Esophagus muscularis mucosa (tissue), 3 donors: ENCODE data around the gene DSG3.

Experiments
- POLR2A ChIP-seq: fragments of 450-650 bp; IDR thresholded peaks from one replicate; pipeline ENCODE4 v1.6.1; 2017; ENCODE audit warnings: antibody characterized with exemption, moderate library complexity, mild to moderate bottlenecking, low read depth
- POLR2AphosphoS5 ChIP-seq, 2 donors: sonication (generic); formaldehyde crosslinking; IDR thresholded peaks; one replicate each; pipeline ENCODE4 v1.6.1; 2017; ENCODE audit warnings: antibody characterized with exemption in 2 of 2
- TF ChIP-seq, protein P1 (sequence below), 3 experiments: fragments of 200-600 bp in 2 of 3; fragments of 450-650 bp in 1 of 3; sonication (generic) in 2 of 3; IDR thresholded peaks; one replicate each; pipeline ENCODE4 v1.5.1; 2017 to 2019; ENCODE audit warnings: antibody characterized with exemption in 3 of 3, mild to moderate bottlenecking in 2 of 3, moderate library complexity in 1 of 3

- TF ChIP-seq POLR2AphosphoS5 (IDR thresholded peaks at IDR 0.05) (no peak), POLR2A (no peak)
- TF ChIP-seq, protein P1, sequence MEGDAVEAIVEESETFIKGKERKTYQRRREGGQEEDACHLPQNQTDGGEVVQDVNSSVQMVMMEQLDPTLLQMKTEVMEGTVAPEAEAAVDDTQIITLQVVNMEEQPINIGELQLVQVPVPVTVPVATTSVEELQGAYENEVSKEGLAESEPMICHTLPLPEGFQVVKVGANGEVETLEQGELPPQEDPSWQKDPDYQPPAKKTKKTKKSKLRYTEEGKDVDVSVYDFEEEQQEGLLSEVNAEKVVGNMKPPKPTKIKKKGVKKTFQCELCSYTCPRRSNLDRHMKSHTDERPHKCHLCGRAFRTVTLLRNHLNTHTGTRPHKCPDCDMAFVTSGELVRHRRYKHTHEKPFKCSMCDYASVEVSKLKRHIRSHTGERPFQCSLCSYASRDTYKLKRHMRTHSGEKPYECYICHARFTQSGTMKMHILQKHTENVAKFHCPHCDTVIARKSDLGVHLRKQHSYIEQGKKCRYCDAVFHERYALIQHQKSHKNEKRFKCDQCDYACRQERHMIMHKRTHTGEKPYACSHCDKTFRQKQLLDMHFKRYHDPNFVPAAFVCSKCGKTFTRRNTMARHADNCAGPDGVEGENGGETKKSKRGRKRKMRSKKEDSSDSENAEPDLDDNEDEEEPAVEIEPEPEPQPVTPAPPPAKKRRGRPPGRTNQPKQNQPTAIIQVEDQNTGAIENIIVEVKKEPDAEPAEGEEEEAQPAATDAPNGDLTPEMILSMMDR (IDR thresholded peaks at IDR 0.05): no peak
Measured at GRCh38 chr18:31409276-31409675, 38.3 kb upstream of the DSG3 start.
